NCI-H69 (cell line): ENCODE data around the gene SFTPB.
"Not testable (repeated sequence)": the region's sequence is repeated elsewhere in the genome, so short reads cannot be mapped to it uniquely, and the experiment has no call there.

Experiments used
- DNase-seq: peaks from one replicate; lab custom pipeline; 2025; lab: John Stamatoyannopoulos, UW

SFTPB gene

DNA sequence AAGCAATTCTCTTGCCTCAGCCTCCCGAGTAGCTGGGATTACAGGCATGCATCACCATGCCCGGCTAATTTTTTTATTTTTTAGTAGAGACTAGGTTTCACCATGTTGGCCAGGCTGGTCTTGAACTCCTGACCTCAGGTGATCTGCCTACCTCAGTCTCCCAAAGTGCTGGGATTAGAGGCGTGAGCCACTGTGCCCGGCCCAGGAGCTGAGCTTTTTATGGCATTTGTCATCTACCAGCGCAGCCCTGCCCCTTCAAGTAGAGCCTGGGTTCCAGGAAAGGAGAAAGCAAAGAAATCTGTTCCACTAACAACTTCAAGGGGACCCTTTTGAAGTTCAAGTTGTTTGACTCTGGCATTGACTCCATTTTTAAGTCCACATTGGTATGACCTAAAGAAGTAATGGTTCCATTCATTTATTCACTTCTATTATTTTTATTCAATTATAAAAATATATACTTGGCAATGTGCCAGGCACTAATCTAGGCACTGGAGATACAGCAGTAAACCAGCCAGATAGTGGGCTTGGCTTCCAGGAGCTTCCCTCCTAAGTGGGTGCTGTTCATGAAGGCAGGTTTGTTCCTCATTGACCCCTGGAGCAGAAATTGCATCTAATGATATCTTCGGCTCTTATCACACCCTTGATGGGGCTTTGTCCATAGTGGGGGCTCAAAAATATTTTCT lies 8.0 kb upstream of the SFTPB start:
- no peak for DNase-seq

DNA sequence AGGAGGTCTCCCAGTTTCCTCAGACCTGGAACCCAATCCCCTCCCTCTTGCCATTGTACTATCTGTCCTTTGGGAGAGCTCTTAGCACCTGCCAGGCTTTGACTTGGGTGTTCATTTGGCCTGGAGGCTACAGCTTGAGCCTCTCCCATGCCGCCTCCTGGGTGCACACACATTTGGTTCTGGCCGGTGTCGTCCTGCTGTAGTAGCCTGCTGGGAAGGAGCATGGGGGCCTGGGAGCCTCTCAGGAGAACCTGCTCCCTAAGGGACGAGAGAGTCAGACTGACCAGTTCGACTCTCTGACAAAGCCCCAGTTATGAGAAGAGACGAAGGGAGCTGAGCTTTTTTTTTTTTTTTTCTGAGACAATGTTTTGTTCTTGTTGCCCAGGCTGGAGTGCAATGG lies 7.4 kb upstream of the SFTPB start:
- no peak for DNase-seq

DNA sequence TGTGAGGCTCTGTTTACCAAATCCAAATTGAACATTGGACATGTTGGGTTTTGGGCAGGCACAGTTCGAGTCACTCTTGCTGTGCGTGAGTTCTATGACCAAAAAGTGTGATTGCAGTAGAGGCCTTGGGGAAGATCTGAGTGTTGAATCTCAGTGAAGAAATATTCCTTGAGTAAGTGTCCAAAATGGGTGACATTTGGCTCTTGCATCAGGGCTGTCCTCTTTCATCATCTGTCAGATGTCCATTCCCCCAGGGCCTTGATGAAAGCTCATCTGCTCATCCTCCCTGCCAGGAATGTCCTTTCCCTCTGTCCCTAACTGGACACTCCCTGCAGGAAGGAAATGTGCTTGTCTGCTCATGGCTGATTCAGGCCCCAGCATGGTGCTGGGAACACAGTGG lies 6.4 kb upstream of the SFTPB start:
- no peak for DNase-seq

DNA sequence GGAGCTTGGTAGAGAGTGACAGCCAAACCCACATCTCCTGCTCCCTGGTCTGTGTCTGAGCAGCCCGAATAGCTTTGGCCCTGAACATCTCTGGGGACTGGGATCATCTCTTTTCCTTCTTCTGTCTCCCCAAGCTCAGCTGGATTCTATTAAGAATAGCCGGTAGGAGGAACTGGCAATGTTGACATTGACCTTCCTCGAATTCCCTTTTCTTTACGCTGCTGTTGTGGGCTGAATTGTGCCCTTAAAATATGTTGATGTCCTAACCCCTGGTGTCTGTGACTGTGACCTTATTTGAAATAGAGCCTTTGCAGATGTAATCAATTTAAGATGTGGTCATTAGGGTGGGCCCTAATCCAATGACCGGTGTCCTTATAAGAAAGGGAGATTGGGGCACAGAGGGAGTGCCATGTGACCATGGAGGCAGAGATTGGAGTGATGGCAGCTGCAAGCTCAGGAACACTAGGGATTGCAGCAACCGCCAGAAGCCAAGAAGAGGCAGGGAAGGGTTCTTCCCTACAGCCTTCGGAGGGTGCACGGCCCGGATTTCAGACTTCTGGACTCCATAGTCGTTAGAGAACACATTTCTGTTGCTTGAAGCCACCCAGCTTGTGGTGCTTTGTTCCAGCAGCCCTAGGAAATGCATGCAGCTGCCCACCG lies 5.8 kb upstream of the SFTPB start:
- no peak for DNase-seq

DNA sequence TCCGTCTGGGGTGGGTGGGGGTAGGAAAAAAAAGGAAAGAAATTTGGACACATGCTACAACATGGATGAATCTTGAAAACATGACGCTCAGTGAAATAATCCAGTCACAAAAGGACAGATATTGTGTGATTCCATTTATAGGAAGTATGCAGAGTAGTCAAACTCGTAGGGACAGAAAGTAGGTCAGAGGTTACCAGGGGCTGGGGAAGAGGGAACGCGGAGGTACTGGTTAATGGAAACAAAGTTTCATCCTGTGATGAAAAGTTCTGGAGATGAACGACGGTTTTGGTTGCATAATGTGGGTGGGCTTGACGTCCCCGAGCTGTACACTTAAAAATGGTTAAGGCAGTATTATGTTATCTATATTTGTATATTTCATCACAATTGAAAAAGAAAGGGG lies 4.5 kb upstream of the SFTPB start:
- no peak for DNase-seq

DNA sequence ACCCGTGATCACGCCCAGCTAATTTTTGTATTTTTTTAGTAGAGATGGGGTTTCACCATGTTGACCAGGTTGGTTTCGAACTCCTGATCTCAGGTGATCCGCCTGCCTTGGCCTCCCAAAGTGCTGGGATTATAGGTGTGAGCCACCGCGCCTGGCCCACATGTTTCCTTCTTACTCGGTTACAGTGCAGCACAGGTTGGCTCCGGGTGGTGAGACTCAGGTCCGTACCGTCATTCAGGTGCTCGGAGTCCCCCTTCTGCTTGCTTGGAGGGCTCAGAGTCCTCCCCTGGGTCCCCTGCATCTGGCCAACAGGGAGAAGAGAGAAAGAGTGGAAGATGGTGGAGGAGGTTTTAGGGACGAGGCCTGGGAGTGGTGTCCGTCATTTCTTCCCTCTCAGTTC lies 2.4 kb upstream of the SFTPB start:
- not testable (repeated sequence) for DNase-seq

DNA sequence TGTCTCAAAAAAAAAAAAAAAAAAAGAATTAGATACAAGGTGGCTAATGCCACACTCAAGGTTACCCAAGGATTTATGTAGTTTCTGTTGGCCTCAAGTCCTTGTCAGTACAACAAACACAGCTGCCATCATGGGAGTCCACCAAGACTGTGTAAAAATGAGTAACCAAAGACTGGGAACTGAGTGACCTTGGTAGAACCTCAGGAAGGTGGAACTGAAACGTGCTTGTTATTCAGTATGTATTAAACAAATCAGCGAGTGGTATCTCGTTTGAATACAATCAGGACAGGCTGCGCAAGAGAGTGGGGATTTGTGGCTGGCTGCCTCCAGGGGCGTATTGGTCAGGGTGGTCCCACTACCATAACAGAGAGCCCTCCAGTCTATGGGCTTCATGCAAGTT lies 1.6 kb upstream of the SFTPB start:
- no peak for DNase-seq

DNA sequence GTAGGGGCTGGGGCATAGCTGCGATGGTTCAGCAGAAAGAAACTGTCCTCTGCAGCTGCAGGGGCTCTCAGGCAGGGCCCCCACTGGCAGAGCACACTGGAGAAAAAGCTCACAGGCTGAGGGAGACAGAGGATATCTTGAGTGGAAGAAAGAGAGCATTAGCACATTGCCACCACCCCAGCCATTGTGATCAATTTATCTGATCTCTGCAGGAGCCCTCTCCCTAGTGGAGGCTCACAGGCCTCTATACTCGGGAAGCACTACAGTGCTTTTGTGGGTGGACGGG lies 801 bp upstream of the SFTPB start:
- DNase-seq = no peak

DNA sequence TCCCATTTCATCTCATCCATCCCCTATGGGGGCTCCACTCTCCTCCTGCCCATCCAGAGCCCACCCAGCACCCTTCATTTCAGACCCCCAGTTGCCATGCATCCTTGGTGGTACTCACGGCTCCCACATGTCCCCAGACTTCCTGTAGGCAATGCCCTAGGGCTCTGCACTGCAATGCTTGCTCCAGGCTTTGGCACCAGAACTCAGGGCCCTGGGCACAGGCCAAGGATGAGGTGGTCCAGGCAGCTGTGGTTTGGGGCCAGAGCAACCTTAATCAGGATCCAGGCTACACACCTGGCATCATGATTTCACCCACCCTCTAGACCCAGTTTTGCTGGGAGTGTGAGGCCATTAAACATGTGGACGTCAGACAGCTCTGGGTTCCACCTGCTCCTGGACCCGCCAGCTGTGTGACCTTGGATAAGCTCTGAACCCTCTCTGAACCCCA lies 414 bp downstream of the SFTPB start:
- DNase-seq = no peak

DNA sequence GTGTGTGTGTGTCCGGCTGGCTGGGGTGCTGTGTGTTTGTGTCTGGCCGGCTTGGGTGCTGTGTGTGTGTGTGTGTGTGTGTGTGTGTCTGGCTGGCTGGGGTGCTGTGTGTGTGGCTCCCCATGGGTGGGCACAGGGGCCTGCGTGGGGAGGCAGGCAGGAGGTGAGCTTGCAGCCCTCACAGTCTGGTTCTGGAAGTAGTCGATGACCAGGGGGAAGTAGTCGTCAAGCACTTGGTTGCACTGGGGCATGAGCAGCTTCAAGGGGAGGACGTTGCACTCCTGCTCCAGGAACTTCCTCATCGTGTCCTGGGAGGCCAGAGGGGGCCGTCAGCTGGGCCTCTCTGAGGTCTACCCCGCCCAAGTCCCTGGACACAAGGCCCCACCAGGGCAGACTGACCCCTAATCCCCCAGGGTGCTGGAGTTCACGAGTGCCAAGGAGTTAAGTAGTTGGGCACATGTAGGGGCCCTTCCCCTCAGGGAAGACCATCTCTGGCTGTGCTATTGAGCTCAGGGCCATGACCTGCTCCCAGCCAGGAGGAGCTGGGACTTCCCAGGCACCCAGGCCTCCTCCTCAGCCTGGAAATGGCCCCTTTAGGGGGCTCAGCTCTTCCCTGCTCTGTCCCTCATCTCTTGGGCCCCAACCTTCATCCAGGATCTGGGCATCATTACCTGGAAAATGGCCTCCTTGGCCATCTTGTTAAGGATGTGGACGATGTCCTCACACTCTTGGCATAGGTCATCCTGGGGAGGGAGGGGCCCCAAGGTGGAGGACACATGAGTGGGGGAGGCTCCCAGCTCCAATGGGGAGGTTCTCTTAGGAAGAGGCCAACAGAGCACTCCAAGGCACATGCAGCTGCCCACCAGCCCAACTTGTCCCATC lies 1.3 kb downstream of the SFTPB start:
- no peak for DNase-seq

DNA sequence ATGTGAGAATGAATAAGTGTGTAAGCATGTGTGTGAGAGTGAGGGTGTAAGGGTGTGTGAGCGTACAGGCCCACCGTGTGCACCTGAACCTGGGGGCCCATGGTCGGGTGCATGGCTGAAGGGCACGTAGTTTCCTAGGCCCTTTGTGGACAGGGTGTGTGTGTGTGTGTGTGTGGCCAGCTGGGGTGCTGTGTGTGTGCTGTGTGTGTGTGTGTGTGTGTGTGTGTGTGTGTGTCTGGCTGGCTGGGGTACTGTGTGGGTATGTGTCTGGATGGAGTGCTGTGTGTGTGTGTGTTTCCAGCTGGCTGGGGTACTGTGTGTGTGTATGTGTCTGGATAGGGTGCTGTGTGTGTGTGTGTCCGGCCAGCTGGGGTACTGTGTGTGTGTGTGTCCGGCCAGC lies 2.0 kb downstream of the SFTPB start:
- no peak for DNase-seq

DNA sequence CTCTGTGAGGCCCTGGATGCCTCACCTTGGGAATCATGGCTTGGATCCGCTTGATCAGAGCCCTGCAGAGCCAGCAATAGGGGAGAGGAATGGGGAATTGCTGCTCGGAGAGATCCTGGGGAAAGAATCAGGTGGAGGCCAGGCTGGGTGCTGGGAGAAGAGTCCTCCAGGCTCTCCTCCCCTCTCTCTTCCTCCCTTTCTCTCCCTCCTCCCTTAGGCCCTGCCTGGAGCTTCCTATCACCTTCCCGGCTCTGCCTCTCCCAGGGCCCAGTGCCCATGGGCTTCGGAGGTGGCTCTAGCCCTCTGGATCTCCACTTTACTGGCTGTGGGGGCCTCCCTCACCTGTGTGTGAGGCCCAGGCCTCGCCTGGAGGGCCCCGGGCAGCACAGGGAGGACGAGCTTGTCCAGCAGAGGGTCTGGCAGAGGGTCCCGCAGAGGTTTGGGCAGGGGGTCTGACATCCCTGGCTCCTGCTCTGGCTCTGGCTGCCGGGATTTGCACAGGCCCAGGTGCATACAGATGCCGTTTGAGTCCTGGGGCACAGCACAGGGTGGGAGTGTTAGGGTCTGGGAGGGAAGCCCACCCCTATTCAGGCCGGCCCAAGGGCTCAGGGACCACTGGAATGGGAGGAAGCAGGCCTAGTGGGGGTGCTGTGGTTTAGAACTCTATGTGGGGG lies 2.6 kb downstream of the SFTPB start:
- DNase-seq = no peak

DNA sequence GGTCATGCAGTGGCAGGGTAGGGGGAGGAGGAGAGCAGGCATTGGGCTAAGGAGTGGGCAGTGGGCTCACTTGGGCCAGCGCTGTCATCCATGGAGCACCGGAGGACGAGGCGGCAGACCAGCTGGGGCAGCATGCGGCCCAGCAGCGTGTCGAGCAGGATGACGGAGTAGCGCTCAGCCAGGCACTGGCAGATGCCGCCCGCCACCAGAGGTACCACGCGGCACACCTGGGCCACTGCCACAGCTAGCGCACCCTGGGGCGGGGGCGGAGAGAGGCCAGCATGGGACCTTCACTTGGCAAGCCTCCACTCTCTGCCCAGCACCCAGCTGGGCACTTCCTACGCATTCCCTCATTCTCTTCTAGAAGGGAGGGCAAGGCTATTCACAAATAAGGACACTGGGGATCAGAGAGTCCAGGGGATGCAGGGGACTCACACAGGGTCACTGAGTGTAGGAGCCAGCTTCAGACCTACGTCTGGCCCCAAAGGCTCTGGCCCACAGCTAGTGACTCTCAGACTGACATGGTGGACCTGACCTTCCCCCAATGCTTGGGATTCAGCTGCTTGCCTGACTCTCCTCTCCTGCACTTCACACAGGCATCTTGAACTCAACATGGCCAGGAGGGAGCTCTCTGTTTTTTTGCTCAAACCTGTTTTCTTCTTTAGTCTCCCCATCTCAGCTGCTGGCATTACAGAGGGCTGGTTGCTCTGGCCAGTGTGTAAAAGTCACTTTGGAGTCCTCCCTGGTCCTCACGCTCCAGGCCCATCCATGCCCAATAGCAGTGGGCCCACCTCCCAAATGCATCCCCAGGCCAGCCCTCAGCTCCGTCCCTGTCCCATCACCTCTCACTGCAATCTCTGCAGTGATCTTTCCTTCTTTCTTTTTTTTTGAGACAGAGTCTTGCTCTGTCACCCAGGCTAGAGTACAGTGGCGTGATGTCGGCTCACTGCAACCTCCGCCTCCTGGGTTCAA lies 4.1 kb downstream of the SFTPB start:
- DNase-seq = peak; percentile 42

DNA sequence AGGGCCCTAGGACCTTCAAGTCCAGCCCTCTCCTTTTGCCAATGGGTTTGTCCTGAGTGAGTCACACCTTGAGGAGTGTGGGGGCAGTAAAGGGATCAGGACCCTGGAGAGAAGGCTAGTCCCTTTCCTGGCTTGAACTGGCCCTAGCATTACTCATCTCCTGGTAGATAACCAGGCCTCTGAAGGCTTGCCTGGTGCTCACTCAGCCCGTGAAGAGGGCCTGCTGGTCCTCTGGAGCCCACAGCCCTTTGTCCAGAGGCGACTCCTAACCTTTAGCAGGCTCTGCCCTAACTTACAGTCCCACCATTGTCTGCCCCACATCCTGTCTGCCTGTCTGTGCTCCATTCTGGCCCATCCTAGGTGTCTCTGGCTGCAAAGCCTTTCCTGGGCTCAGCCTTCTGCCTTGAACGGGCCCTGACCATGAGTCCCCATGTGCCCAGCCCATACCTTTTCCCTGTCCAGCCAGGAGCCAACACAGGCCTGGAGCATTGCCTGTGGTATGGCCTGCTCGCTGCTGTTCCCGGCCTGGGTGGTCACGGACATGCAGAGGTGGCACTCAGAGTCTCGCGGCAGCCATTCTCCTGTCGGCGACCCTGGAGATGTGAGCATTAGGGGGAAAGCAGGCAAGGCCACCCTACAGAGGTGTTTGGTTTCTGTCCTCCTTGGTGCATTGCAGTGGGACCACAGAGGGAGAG lies 5.0 kb downstream of the SFTPB start:
- DNase-seq = no peak

DNA sequence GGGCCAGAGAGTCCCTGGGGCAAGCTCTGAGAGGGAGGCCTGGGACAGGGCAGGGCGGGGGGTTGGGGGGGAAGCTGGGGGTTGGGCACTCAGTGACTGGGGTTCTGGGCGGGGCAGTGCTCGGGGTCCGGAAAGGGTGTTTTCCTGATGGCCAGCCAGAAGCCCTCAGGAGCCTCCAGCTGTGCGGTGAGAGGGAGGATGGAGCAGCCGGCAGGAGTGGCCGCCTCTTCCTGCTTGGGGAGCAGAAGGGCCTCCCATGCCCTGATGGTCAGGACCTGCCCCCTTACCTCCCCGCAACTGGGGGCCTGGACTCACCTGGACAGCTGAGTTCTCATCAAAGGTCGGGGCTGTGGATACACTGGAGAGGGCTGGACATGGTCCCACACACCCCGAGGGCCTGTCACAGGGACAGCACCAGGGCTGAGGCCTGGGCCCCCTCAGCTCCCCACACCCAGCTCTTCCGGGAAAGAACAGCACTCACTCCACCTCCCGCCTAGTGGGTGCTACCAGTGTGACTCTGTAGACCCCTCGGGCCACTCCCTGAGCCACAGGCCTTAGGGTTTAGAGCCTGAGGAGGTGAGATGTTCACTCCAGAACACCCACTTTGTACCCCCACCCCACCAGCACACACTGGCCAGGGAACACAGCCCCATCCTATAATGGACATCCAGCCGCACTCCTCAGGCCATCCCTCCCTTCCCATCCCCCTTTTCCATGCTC lies 6.7 kb downstream of the SFTPB start:
- no peak for DNase-seq

DNA sequence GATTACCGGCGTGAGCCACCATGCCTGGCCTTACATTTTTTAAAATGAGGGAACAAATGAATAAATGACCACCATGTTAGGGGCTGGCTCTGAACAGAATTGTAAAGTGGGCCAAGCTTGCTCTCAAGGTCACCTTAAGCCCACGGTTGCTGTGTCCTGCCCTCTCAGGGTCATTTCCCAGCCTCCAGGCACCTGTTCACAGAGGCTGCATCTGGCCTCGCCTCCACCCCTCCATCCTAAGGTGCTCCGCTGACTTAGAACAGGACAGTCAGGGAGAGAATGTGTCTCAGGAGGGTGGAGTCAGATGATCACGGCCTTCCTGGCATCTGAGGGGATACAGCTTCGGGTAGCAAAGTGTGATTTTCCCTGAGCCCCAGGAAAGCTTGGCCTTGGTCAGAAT lies 7.3 kb downstream of the SFTPB start:
- no peak for DNase-seq

DNA sequence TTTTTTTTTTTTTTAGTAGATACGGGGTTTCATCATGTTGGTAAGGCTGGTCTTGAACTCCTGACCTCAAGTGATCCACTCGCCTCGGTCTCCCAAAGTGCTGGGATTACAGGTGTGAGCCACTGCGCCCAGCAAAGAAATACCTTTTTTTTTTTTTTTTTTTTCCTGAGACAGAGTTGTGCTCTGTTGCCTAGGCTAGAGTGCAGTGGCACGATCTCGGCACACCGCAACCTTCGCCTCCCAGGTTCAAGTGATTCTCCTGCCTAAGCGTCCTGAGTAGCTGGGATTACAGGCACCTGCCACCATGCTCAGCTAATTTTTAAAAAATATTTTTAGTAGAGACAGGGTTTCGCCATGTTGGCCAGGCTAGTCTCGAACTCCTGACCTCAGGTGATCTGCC lies 7.7 kb downstream of the SFTPB start:
- not testable (repeated sequence) for DNase-seq

DNA sequence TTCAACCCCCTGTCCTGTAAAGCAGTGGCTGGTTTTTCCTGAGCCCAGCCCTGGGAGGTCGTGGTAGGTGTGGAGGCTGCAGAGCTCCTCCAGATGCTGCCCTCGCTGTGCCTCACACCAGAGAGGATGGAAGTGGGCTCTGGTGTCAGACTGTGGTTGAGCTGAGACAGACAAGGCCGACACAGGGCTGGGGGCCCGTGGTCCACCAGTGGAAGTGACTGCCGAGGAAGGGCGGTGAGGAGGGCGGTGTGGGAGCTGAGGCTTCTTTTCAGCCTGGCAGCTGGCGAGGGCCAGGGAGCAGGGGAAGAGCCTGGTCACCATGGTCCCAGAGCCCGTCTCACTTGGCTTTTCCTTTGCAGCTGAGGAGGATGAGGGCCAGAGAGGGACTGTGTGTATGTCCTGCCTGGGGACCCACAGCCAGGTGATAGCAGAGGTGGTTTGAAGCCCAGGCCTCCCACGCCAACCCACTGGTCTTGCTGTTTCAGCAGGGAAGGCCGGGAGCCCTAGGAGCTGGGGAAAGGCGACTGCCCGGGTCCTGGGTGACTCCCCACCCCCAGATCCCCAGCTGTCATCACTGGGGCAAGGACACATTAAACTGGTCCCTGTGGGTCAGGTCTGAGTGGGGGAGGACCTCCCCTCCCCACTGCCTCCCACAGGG lies 8.5 kb downstream of the SFTPB start:
- no peak for DNase-seq

DNA sequence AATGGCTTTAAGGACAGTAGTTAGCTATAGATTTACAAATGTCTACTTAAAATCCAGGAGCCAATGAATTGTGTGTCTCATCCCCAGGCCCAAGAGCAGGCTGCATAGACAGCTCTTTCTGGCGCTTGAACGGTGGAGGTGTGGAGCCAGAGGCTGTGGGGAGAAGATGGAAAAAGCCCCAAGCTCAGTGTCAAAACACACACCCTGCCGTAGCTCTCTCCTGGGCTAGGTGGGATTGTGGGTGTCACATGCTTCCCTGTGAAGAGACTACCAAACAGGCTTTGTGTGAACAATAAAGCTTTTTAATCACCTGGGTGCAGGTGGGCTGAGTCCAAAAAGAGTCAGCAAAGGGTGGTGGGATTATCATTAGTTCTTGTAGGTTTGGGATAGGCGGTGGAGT lies 10.6 kb downstream of the SFTPB start:
- not testable (repeated sequence) for DNase-seq

DNA sequence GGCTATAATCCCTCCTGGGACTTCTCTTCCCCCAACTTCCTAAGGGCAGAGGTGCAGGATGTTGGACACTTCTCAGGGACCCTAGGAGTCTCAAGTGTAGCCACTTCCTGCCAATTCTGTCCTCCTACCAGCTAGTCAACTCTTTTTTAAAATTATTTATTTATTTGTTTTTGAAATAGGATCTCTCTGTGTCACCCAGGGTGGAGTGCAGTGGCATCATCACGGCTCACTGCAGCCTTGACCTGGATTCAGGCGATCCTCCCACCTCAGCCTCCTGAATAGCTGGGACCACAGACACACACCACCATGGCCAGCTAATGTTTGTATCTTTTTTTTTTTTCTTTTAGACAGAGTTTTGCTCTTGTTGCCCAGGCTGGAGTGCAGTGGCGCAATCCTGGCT lies 11.5 kb downstream of the SFTPB start:
- DNase-seq = no peak
